WTC11 (cell line): ENCODE measurements around the gene COX7B2.

Experiments used
- ATF3 ChIP-seq: sonication (generic); formaldehyde crosslinking; conservative IDR thresholded peaks from 2 replicates; pipeline ENCODE4 v1.8.1; 2022; ENCODE audit warnings: mild to moderate bottlenecking, missing genetic modification reagents
- CBFB ChIP-seq: sonication (generic); formaldehyde crosslinking; IDR thresholded peaks from 2 replicates; pipeline ENCODE4 v1.8.1; 2022; ENCODE audit warnings: mild to moderate bottlenecking, low read depth, missing genetic modification reagents
- CREM ChIP-seq: sonication (generic); formaldehyde crosslinking; IDR thresholded peaks from 2 replicates; pipeline ENCODE4 v1.8.1; 2022; ENCODE audit warnings: mild to moderate bottlenecking, missing genetic modification reagents, moderate library complexity
- CTCF ChIP-seq: fragments of 200-600 bp; IDR thresholded peaks from 2 replicates; pipeline ENCODE4 v1.8.0; 2022; ENCODE audit warnings: antibody characterized with exemption
- GTF2I ChIP-seq: fragments of 250-450 bp; sonication (Bioruptor Pico); conservative IDR thresholded peaks from 2 replicates; pipeline ENCODE4 v1.4.0; 2021; ENCODE audit warnings: mild to moderate bottlenecking
- MLX ChIP-seq: sonication (generic); formaldehyde crosslinking; IDR thresholded peaks from 2 replicates; pipeline ENCODE4 v1.8.1; 2023; ENCODE audit warnings: mild to moderate bottlenecking, missing genetic modification reagents, moderate library complexity
- NR3C1 ChIP-seq: sonication (generic); formaldehyde crosslinking; conservative IDR thresholded peaks from 2 replicates; pipeline ENCODE4 v1.8.1; 2023; ENCODE audit warnings: low read depth, mild to moderate bottlenecking, missing genetic modification reagents
- RELA ChIP-seq: sonication (generic); formaldehyde crosslinking; IDR thresholded peaks from 2 replicates; pipeline ENCODE4 v1.8.1; 2022; ENCODE audit warnings: missing genetic modification reagents, mild to moderate bottlenecking, borderline replicate concordance
- SP1 ChIP-seq: sonication (generic); formaldehyde crosslinking; conservative IDR thresholded peaks from 2 replicates; pipeline ENCODE4 v1.8.1; 2022; ENCODE audit warnings: missing genetic modification reagents
- STAT6 ChIP-seq: sonication (generic); formaldehyde crosslinking; conservative IDR thresholded peaks from 2 replicates; pipeline ENCODE4 v1.8.1; 2023; ENCODE audit warnings: mild to moderate bottlenecking, low read depth, missing genetic modification reagents, moderate library complexity
- TEAD4 ChIP-seq: sonication (generic); formaldehyde crosslinking; IDR thresholded peaks from 2 replicates; pipeline ENCODE4 v1.8.0; 2022; ENCODE audit warnings: mild to moderate bottlenecking, missing genetic modification reagents
- ZNF425 ChIP-seq: fragments of 250-450 bp; sonication (Bioruptor Pico); conservative IDR thresholded peaks from 2 replicates; pipeline ENCODE4 v1.9.0; 2021; ENCODE audit warnings: mild to moderate bottlenecking
- ZSCAN18 ChIP-seq: fragments of 250-450 bp; sonication (Bioruptor Pico); IDR thresholded peaks from 2 replicates; pipeline ENCODE4 v2.1.2; 2022; ENCODE audit warnings: mild to moderate bottlenecking, moderate library complexity

GRCh38 chr4:46715468-46715867 is 193.6 kb downstream of the COX7B2 start:
- TF ChIP-seq CBFB (CRISPR knock-in tag) (no peak), NR3C1 (CRISPR knock-in tag) (no peak), CTCF (no peak), TEAD4 (CRISPR knock-in tag) (no peak), RELA (CRISPR knock-in tag) (no peak), SP1 (CRISPR knock-in tag) (no peak), STAT6 (CRISPR knock-in tag) (no peak), ZSCAN18 (CRISPR knock-in tag) (no peak), ATF3 (no peak), MLX (CRISPR knock-in tag) (no peak), ZNF425 (CRISPR knock-in tag) (no peak), GTF2I (no peak), CREM (CRISPR knock-in tag) (no peak)
